Ecto neural progenitor cell (in vitro differentiated cells): ENCODE data around the gene OPN1MW2.
"Not testable (repeated sequence)": the region's sequence is repeated elsewhere in the genome, so short reads cannot be mapped to it uniquely, and the experiment has no call there.

Source experiments
- DNase-seq: peaks from one replicate; pipeline ENCODE4 v3.0.0-alpha.2; 2018; ENCODE audit warnings: low spot score

The OPN1MW2 gene

DNA sequence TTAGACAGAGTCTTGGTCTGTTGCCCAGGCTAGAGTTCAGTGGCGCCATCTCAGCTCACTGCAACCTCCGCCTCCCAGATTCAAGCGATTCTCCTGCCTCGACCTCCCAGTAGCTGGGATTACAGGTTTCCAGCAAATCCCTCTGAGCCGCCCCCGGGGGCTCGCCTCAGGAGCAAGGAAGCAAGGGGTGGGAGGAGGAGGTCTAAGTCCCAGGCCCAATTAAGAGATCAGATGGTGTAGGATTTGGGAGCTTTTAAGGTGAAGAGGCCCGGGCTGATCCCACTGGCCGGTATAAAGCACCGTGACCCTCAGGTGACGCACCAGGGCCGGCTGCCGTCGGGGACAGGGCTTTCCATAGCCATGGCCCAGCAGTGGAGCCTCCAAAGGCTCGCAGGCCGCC lies at the start of gene OPN1MW2:
Gene OPN1MW2, plus strand, starts transcription at position 301 of the 400 bp plus-strand sequence. Its CDS starts 60 bp downstream, at position 361.
- not testable (repeated sequence) for DNase-seq

DNA sequence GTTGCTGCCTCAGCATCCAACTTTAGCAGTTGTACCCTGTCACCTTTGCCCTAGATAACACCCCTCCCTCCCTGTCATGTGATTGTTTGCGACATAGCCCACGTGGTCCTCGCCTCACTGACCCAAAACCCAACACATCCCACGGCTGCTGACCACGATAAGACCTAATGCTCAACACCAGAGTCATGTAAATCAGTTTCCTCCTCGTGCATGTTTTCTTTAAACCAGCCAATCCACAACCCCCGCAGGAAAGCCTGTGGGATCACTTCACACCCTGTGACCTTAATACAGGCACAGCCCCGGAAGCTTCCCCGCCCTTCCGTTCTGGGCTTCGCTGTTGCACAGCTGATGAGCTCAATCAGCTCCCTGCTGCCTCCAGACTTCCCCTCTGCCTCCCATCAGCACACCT lies 47.0 kb upstream of the OPN1MW2 start:
- DNase-seq, result not testable (repeated sequence)

DNA sequence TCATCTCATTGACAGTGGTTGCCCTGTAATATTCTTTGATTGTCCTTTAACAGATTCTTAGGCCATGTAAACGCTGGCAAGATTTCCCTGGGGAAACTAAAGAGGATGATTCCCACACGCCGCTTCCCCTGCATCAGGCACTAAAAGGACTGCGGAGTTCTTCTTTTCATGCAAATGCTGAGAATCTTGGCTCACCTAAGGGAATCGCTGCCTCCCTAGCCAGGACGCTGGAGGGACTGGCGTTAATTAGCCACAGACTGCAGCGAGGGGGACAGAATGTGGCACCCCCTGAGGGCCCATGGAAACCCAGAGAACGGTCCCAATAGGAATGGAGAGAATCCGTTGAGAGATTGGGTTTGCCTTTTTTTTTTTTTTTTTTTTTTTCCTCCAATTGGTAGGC lies 45.2 kb upstream of the OPN1MW2 start:
- DNase-seq, result not testable (repeated sequence)

DNA sequence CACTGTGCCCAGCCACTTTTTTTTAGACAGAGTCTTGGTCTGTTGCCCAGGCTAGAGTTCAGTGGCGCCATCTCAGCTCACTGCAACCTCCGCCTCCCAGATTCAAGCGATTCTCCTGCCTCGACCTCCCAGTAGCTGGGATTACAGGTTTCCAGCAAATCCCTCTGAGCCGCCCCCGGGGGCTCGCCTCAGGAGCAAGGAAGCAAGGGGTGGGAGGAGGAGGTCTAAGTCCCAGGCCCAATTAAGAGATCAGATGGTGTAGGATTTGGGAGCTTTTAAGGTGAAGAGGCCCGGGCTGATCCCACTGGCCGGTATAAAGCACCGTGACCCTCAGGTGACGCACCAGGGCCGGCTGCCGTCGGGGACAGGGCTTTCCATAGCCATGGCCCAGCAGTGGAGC lies 37.3 kb upstream of the OPN1MW2 start, which contains the start of gene OPN1MW:
Gene OPN1MW, plus strand, starts transcription at position 301 of the 400 bp plus-strand sequence. Its CDS starts 82 bp downstream, at position 383.
- DNase-seq, result not testable (repeated sequence)

DNA sequence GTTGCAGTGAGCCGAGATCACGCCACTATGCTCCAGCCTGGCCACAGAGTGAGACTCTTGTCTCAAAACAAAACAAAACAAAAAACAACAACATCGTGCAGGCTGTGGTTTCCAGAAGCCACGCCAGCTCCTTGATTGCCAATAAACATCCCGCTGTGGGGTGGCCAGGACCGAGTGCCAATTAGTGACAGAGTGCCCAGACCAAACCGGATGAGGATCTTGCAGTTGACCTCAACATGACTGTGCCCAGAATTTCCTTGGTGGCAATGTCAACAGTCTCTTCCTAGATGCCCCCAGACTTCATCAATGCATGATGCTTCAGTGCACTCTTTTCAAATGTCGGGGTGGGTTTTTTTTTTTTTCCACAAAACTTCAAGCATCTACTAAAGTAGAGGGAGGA lies 35.8 kb upstream of the OPN1MW2 start:
- not testable (repeated sequence) for DNase-seq

DNA sequence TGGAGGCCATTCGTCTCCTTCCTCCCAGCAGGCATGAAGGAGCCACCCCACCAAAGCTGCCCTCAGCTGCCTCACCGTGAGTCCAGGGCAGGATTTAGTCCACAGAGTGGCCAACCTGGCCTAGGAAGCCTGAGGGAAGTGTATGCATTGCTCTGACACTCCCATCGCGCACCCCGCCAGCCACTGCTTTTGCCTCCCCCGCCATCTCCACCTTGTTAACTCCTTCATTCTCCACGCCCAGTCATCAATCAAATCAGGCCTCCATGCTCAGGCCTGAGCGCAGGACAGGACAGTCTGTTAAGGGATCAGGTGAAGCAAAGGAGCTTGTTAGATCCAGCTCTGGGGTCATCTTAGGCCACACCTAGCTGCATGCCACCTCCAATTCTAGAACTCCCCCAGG lies 26.7 kb upstream of the OPN1MW2 start:
- DNase-seq, result not testable (repeated sequence)

DNA sequence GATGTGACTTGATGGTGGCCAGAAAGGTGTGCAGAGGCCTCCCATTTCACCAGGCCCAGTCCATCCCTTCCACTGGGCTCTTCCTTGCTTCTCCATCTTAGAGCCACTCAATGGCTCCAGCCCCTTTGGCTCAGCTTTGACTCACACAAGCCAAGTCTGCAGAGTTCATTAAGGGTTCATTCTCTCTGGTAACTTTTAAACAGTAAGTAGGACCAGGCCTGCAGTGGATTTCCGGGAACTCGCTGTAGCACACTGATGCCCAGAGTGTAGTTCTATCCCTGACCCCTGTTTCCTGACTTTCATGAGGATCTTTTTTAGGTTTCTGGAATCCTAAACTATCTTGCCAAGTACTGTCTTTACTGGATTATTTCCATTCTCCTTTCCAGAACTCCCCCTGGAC lies 25.2 kb upstream of the OPN1MW2 start:
- DNase-seq, result not testable (repeated sequence)

DNA sequence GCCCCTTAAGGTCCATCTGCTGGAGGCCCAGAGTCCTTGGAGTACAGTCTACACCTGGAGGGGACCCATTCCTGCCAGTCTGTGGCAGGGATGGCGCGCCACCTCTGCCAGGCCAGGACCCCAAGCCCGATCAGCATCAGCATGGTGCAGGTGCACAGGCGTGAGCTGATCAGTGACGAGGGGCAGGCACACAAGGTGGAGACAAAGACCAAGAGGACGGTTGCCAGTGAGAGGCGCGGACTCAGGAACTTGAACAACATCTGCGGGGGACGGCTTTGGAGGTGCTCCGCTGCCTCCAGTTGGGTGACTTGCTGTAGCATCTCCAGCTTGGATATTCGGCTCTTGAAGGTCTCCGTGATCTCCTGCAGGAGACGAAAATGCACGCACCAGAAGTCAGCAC lies 23.1 kb upstream of the OPN1MW2 start:
- not testable (repeated sequence) for DNase-seq

DNA sequence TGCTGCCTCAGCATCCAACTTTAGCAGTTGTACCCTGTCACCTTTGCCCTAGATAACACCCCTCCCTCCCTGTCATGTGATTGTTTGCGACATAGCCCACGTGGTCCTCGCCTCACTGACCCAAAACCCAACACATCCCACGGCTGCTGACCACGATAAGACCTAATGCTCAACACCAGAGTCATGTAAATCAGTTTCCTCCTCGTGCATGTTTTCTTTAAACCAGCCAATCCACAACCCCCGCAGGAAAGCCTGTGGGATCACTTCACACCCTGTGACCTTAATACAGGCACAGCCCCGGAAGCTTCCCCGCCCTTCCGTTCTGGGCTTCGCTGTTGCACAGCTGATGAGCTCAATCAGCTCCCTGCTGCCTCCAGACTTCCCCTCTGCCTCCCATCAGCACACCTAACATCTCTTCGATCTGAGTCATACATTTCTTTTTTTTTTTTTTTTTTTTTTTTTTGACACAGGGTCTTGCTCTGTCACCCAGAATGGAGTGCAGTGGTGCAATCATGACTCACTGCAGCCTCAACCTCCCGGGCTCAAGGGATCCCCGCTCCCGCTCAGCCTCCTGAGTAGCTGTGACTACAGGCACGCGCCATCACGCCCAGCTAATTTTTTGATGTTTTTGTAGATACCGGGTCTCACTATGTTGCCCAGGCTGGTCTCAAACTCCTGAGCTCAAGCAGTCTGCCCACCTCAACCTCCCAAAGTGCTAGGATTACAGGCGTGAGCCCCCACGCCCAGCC lies 9.7 kb upstream of the OPN1MW2 start:
- not testable (repeated sequence) for DNase-seq

DNA sequence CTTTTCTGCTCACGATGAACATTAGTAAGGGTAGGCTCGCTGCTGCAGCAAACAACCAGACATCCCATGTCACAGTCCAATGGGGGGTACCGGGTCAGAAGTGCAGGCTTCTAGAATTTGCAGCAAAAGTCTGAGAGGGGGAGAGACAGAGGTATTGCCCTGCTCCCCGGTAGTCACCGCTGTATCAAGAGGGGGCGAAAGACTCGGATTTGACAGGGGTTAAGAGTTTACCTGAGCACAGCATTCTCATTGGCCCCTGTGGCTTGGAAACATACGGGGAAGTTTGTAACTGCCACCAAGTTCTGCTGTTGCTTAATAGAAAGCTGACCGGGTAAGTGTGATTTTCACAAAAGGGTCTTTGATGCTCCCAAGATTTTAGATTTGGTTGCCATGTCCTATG lies 8.5 kb upstream of the OPN1MW2 start:
- DNase-seq, result not testable (repeated sequence)

DNA sequence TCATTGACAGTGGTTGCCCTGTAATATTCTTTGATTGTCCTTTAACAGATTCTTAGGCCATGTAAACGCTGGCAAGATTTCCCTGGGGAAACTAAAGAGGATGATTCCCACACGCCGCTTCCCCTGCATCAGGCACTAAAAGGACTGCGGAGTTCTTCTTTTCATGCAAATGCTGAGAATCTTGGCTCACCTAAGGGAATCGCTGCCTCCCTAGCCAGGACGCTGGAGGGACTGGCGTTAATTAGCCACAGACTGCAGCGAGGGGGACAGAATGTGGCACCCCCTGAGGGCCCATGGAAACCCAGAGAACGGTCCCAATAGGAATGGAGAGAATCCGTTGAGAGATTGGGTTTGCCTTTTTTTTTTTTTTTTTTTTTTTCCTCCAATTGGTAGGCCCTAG lies 8.1 kb upstream of the OPN1MW2 start:
- DNase-seq, result not testable (repeated sequence)

DNA sequence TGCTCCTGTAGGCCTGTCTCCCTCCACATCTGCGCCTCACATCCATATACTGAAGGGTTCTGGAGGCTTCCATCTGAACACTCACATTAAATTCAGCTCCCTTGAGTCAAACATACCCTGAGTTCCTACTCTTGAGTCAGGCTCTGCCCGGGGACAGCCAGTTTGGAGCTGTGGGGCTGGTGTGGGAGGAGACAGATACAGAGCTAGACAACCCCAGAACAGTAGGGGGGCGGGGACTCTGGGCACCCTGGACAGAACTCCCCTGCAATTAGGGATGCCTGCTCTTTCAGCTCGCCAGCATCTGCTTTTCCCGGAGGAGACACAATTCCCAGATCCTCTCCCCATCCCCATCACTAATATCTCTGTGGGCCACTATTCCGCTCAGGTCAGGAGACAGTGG lies 5.7 kb downstream of the OPN1MW2 start:
- DNase-seq, result not testable (repeated sequence)

DNA sequence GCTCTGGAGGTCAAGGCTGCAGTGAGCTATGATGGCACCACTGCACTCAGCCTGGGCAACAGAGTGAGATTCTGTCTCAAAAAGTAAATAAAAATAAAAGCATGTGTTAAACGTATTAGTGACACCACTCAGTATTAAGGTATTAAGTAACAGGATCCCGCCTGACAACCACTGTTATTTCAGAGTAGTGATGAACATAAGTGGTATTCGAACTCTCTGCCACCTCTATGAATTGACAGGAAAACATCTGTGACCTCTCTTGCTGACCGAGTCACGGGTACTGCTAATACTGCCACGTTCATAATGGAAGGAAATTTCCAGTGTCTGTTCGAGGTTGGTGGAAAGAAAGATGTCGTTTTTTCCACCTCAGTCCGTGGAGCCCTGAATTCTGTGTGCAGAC lies 7.2 kb downstream of the OPN1MW2 start:
- DNase-seq, result not testable (repeated sequence)

DNA sequence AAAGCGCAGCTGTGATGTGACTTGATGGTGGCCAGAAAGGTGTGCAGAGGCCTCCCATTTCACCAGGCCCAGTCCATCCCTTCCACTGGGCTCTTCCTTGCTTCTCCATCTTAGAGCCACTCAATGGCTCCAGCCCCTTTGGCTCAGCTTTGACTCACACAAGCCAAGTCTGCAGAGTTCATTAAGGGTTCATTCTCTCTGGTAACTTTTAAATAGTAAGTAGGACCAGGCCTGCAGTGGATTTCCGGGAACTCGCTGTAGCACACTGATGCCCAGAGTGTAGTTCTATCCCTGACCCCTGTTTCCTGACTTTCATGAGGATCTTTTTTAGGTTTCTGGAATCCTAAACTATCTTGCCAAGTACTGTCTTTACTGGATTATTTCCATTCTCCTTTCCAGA lies 11.9 kb downstream of the OPN1MW2 start:
- not testable (repeated sequence) for DNase-seq

DNA sequence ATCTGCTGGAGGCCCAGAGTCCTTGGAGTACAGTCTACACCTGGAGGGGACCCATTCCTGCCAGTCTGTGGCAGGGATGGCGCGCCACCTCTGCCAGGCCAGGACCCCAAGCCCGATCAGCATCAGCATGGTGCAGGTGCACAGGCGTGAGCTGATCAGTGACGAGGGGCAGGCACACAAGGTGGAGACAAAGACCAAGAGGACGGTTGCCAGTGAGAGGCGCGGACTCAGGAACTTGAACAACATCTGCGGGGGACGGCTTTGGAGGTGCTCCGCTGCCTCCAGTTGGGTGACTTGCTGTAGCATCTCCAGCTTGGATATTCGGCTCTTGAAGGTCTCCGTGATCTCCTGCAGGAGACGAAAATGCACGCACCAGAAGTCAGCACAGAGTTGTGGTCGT lies 14.1 kb downstream of the OPN1MW2 start:
- DNase-seq, result not testable (repeated sequence)

DNA sequence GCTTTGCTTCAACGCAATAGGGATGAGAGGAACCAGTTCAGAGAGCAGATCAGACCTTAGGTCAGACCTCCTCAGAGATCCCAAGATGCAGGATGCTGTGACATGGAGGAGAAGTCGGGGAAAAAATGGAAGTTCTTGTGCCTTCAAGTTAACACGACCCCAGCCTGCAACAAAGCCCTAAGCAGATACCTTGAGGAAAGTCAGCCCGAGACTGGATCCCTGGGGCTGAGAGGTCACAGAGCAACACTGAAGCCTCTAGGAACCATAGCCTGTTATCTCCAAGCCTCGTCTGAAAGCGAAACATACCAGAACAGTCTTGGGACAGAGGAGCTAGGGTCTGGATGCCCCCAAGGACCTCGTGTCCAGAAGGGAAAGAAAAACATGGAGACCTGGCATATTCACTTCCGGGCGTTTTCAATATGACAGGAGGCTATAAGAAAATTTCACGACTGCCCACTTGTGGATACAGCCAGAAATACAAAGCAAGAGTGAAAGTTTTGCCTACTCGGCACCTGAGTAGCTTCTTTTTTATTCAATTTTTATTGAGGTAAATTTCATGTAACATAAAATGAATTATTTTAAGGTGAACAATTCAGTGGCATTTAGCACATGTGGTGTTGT lies 19.5 kb downstream of the OPN1MW2 start:
- DNase-seq, result not testable (repeated sequence)

DNA sequence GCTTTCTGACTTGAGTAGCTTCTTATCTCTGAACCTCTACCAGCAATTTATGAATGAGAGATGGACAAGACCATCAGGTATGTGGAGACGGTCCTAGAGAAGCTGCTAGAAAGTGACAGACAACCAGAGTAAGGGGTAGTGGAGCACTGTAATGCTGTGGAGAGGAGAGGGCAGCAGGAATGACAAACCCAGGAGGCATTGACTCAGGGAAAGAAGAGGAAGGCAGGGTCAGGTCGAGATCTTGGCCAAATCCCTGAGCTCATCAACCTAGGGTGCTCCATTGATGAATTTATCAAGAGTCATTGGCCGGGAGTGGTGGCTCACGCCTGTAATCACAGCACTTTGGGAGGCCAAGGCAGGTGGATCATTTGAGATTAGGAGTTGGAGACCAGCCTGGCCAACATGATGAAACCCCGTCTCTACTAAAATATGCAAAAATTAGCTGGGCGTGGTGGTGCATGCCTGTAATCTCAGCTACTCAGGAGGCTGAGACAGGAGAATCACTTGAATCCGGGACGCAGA lies 20.5 kb downstream of the OPN1MW2 start:
- DNase-seq, result not testable (repeated sequence)

DNA sequence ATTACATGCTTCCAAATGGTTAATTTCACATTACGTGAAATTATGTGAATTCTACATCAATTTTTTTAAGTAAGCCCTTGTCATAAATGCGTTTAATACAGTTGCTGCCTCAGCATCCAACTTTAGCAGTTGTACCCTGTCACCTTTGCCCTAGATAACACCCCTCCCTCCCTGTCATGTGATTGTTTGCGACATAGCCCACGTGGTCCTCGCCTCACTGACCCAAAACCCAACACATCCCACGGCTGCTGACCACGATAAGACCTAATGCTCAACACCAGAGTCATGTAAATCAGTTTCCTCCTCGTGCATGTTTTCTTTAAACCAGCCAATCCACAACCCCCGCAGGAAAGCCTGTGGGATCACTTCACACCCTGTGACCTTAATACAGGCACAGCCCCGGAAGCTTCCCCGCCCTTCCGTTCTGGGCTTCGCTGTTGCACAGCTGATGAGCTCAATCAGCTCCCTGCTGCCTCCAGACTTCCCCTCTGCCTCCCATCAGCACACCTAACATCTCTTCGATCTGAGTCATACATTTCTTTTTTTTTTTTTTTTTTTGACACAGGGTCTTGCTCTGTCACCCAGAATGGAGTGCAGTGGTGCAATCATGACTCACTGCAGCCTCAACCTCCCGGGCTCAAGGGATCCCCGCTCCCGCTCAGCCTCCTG lies 28.0 kb downstream of the OPN1MW2 start:
- not testable (repeated sequence) for DNase-seq

DNA sequence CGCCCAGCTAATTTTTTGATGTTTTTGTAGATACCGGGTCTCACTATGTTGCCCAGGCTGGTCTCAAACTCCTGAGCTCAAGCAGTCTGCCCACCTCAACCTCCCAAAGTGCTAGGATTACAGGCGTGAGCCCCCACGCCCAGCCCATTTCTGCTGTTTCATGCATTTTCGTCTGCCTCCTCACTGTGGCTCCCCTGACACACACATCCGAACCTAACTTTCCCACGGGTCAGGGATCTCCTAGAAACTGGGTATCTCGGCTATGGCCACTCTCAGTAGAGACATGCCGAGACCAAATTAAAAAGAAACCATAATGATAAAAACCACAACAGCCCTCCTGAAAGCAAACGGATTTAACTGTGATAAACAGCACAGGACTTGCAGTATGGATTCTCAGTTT lies 28.5 kb downstream of the OPN1MW2 start:
- not testable (repeated sequence) for DNase-seq

DNA sequence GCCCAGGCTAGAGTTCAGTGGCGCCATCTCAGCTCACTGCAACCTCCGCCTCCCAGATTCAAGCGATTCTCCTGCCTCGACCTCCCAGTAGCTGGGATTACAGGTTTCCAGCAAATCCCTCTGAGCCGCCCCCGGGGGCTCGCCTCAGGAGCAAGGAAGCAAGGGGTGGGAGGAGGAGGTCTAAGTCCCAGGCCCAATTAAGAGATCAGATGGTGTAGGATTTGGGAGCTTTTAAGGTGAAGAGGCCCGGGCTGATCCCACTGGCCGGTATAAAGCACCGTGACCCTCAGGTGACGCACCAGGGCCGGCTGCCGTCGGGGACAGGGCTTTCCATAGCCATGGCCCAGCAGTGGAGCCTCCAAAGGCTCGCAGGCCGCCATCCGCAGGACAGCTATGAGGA lies 37.7 kb downstream of the OPN1MW2 start, which contains the start of gene OPN1MW3:
Gene OPN1MW3, plus strand, starts transcription at position 301 of the 400 bp plus-strand sequence. Its CDS starts 38 bp downstream, at position 339.
- not testable (repeated sequence) for DNase-seq

DNA sequence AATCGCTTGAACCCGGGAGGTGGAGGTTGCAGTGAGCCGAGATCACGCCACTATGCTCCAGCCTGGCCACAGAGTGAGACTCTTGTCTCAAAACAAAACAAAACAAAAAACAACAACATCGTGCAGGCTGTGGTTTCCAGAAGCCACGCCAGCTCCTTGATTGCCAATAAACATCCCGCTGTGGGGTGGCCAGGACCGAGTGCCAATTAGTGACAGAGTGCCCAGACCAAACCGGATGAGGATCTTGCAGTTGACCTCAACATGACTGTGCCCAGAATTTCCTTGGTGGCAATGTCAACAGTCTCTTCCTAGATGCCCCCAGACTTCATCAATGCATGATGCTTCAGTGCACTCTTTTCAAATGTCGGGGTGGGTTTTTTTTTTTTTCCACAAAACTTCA lies 39.2 kb downstream of the OPN1MW2 start:
- DNase-seq, result not testable (repeated sequence)

DNA sequence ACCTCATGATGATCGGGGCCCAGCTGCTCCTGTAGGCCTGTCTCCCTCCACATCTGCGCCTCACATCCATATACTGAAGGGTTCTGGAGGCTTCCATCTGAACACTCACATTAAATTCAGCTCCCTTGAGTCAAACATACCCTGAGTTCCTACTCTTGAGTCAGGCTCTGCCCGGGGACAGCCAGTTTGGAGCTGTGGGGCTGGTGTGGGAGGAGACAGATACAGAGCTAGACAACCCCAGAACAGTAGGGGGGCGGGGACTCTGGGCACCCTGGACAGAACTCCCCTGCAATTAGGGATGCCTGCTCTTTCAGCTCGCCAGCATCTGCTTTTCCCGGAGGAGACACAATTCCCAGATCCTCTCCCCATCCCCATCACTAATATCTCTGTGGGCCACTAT lies 43.5 kb downstream of the OPN1MW2 start:
- not testable (repeated sequence) for DNase-seq
